Stimulated activated CD8-positive, alpha-beta memory T cell treated with anti-CD3 and anti-CD28 coated beads, Interleukin-15, amount 100 ng/mL, for 1 hour (primary cell): ENCODE data around the gene CTDSPL.

Experiments
- DNase-seq: peaks from one replicate; pipeline ENCODE4 v3.0.0-alpha.2; 2020; ENCODE audit warnings: low read depth

Gene CTDSPL

GRCh38 chr3:37943631-37944314 lies 82.1 kb downstream of the CTDSPL start:
- DNase-seq: no peak

- DNase-seq: no peak
Measured at GRCh38 chr3:37944391-37944842, 82.7 kb downstream of the CTDSPL start.

- DNase-seq: no peak
Measured at GRCh38 chr3:37945156-37945806, 83.6 kb downstream of the CTDSPL start.

- no peak for DNase-seq
Measured at GRCh38 chr3:37945807-37946530, 84.3 kb downstream of the CTDSPL start.

- DNase-seq: no peak
Measured at GRCh38 chr3:37946531-37946889, 84.8 kb downstream of the CTDSPL start.

GRCh38 chr3:37949866-37950265 lies 88.2 kb downstream of the CTDSPL start:
- no peak for DNase-seq

- no peak for DNase-seq
Measured at GRCh38 chr3:37952564-37952963, 90.9 kb downstream of the CTDSPL start.

GRCh38 chr3:37953226-37953625 lies 91.5 kb downstream of the CTDSPL start:
- DNase-seq: no peak

- no peak for DNase-seq
Measured at GRCh38 chr3:37953707-37954394, 92.2 kb downstream of the CTDSPL start.

- no peak for DNase-seq
Measured at GRCh38 chr3:37954881-37955280, 93.2 kb downstream of the CTDSPL start.

GRCh38 chr3:37955918-37956707 lies 94.4 kb downstream of the CTDSPL start:
- DNase-seq: no peak

GRCh38 chr3:37956723-37957538 lies 95.3 kb downstream of the CTDSPL start:
- no peak for DNase-seq

GRCh38 chr3:37957539-37957936 lies 95.9 kb downstream of the CTDSPL start:
- no peak for DNase-seq

- DNase-seq: no peak
Measured at GRCh38 chr3:37961622-37962431, 100.1 kb downstream of the CTDSPL start.

GRCh38 chr3:37963016-37963415 lies 101.3 kb downstream of the CTDSPL start:
- no peak for DNase-seq

- DNase-seq: no peak
Measured at GRCh38 chr3:37963635-37964034, 102.0 kb downstream of the CTDSPL start.

- no peak for DNase-seq
Measured at GRCh38 chr3:37964146-37964545, 102.5 kb downstream of the CTDSPL start.

- DNase-seq: no peak
Measured at GRCh38 chr3:37964716-37965115, 103.0 kb downstream of the CTDSPL start.

GRCh38 chr3:37967260-37967881 lies 105.7 kb downstream of the CTDSPL start:
- DNase-seq: peak; percentile 30

- DNase-seq: no peak
Measured at GRCh38 chr3:37968199-37968598, 106.5 kb downstream of the CTDSPL start.
